Uterus (tissue), 4 donors: Measurements from ENCODE around the gene NLRX1. TPM values are rescaled to one million over a fixed set of nuclear protein-coding genes. Genes with fewer than 3 reads are reported as not detected.

ENCODE experiments used
- DNase-seq, 2 donors: peaks; one replicate each; pipeline ENCODE4 v3.0.0-alpha.2; 2019 to 2020
- H3K27ac ChIP-seq, 2 donors: fragments of 200-600 bp; sonication (generic); 1 replicate in 1 of 2; 2 replicates in 1 of 2; pipeline ENCODE4 v1.5.1; 2016 to 2018
- H3K27me3 ChIP-seq, 2 donors: fragments of 200-600 bp; sonication (generic); one replicate each; pipeline ENCODE4 v1.5.1; 2018 to 2019; ENCODE audit warnings: control low read depth in 1 of 2
- H3K36me3 ChIP-seq, 2 donors: fragments of 200-600 bp; sonication (generic); one replicate each; pipeline ENCODE4 v1.5.1; 2019; ENCODE audit warnings: control low read depth in 1 of 2
- H3K4me1 ChIP-seq, 2 donors: fragments of 200-600 bp; sonication (generic); one replicate each; pipeline ENCODE4 v1.5.1; 2018 to 2019; ENCODE audit warnings: control low read depth in 1 of 2
- H3K4me3 ChIP-seq, 2 donors: fragments of 200-600 bp; sonication (generic); 1 replicate in 1 of 2; 2 replicates in 1 of 2; pipeline ENCODE4 v1.5.1; 2018 to 2019; ENCODE audit warnings: mild to moderate bottlenecking in 1 of 2
- H3K9me3 ChIP-seq, 2 donors: fragments of 200-600 bp; sonication (generic); one replicate each; pipeline ENCODE4 v1.5.1; 2019; ENCODE audit warnings: control low read depth in 1 of 2
- POLR2A ChIP-seq, 2 donors: fragments of 450-650 bp; IDR thresholded peaks; one replicate each; pipeline ENCODE4 v1.6.1; 2016; ENCODE audit warnings: antibody characterized with exemption in 2 of 2, mild to moderate bottlenecking in 1 of 2, moderate library complexity in 1 of 2
- intact Hi-C: fragments of 100-400 bp; cut with DNase I; formaldehyde crosslinking; loops from one replicate; pipeline ENCODE4 v1.15.1; 2023; ENCODE audit warnings: low total_unique reads
- total RNA-seq, 4 donors: library from RNA; depleted of rRNA in 3 of 4; stranded (reverse); fragments of >200 nt in 3 of 4; gene quantifications; one replicate each; pipeline versions ENCODE4 v1.1.0 to v1.2.4, GENCODE V29; 2014 to 2023
- TF ChIP-seq, protein P1 (sequence below), 4 experiments: fragments of 200-600 bp in 2 of 4; fragments of 450-650 bp in 2 of 4; sonication (generic) in 2 of 4; IDR thresholded peaks; one replicate each; pipeline ENCODE4 v1.5.1; 2016 to 2019; ENCODE audit warnings: antibody characterized with exemption in 4 of 4, mild to moderate bottlenecking in 2 of 4, moderate library complexity in 1 of 4
- donor health status: DM: yes; HTN: yes; CAD: no.

NLRX1 gene
- total RNA-seq, 4 donors from 2014 or later: 5.1 to 23.5 (median 16.8) TPM

DNA sequence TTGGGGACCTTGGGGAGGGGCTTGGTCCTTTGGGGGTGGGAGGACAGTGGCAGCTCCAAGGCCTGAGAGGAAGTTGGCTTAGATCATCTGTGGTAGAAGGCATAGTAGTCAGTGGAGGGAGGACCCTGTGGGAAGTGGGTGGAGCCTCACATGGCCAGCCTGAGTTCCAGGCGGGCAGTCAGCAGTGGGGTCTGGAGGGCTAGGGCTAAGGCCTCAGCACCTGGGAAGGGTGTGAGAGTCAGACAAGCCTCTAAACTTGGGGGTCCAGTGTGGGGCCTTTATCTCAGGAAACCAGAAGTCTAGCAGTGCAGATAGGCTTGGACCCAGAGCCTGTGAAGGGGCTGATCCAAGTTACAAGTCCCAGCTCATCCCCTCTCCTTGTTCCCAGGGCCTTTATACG is 4.0 kb downstream of the NLRX1 start:
- no peaks in the 10 kb centered on the region for H3K36me3 ChIP-seq
- no peak for DNase-seq
- H3K27me3 ChIP-seq: no peaks in the 10 kb centered on the region
- no peaks in the 10 kb centered on the region for H3K4me1 ChIP-seq
- TF ChIP-seq, protein P1, sequence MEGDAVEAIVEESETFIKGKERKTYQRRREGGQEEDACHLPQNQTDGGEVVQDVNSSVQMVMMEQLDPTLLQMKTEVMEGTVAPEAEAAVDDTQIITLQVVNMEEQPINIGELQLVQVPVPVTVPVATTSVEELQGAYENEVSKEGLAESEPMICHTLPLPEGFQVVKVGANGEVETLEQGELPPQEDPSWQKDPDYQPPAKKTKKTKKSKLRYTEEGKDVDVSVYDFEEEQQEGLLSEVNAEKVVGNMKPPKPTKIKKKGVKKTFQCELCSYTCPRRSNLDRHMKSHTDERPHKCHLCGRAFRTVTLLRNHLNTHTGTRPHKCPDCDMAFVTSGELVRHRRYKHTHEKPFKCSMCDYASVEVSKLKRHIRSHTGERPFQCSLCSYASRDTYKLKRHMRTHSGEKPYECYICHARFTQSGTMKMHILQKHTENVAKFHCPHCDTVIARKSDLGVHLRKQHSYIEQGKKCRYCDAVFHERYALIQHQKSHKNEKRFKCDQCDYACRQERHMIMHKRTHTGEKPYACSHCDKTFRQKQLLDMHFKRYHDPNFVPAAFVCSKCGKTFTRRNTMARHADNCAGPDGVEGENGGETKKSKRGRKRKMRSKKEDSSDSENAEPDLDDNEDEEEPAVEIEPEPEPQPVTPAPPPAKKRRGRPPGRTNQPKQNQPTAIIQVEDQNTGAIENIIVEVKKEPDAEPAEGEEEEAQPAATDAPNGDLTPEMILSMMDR (IDR thresholded peaks at IDR 0.05): no peak
- TF ChIP-seq POLR2A (IDR thresholded peaks at IDR 0.05): no peak
- no peak overlapping the region for H3K27ac ChIP-seq
- H3K4me3 ChIP-seq: no peak overlapping the region
- intact Hi-C loops: no loop called here
- H3K9me3 ChIP-seq: no peaks in the 10 kb centered on the region

DNA sequence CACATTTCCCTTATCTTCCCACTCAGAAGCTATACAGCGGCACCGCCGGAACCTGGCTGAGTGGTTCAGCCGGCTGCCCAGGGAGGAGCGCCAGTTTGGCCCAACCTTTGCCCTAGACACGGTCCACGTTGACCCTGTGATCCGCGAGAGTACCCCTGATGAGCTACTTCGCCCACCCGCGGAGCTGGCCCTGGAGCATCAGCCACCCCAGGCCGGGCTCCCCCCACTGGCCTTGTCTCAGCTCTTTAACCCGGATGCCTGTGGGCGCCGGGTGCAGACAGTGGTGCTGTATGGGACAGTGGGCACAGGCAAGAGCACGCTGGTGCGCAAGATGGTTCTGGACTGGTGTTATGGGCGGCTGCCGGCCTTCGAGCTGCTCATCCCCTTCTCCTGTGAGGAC is 4.9 kb downstream of the NLRX1 start:
- H3K27me3 ChIP-seq: no peaks in the 10 kb centered on the region
- TF ChIP-seq, protein P1 (IDR thresholded peaks at IDR 0.05): no peak
- TF ChIP-seq POLR2A (IDR thresholded peaks at IDR 0.05): no peak
- H3K27ac ChIP-seq: no peak overlapping the region
- H3K9me3 ChIP-seq: no peaks in the 10 kb centered on the region
- intact Hi-C loops: no loop called here
- no peak overlapping the region for H3K4me3 ChIP-seq
- DNase-seq: no peak
- H3K4me1 ChIP-seq: no peaks in the 10 kb centered on the region
- no peaks in the 10 kb centered on the region for H3K36me3 ChIP-seq

DNA sequence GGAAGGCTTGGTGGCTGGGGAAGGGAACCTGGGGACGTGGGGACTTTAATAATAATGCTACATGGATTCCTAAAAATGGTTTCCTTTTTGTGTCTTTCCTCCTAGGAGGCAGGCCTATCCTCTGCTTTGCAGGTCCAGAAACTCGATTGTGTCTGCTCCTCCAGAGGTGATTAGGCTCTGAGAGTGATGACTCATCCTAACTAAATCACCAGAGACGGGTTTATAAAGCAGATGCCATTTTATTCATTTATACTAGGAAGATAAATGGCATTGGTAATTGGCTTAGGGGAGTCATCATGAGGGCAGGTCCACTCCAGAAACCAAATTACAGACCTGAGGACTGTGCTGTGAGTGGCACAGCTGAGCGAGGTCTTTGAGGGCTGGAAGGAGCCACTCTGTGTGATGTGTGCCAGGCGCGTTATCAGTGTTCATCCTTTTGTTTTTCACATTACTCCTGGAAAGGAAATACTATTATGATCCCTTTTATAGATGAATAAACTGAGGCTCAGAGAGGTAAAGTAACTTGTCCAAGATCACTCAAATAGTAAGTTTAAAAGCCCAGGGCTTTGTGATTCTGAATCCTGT is 7.1 kb downstream of the NLRX1 start:
- intact Hi-C loops: no loop called here
- TF ChIP-seq, protein P1 (IDR thresholded peaks at IDR 0.05): no peak
- no peak for TF ChIP-seq POLR2A (IDR thresholded peaks at IDR 0.05)
- no peak for DNase-seq
- Histone ChIP-seq H3K9me3 (no peaks in the 10 kb centered on the region), H3K36me3 (no peaks in the 10 kb centered on the region), H3K27ac (no peak overlapping the region), H3K4me3 (no peak overlapping the region), H3K27me3 (no peaks in the 10 kb centered on the region), H3K4me1 (no peaks in the 10 kb centered on the region)

DNA sequence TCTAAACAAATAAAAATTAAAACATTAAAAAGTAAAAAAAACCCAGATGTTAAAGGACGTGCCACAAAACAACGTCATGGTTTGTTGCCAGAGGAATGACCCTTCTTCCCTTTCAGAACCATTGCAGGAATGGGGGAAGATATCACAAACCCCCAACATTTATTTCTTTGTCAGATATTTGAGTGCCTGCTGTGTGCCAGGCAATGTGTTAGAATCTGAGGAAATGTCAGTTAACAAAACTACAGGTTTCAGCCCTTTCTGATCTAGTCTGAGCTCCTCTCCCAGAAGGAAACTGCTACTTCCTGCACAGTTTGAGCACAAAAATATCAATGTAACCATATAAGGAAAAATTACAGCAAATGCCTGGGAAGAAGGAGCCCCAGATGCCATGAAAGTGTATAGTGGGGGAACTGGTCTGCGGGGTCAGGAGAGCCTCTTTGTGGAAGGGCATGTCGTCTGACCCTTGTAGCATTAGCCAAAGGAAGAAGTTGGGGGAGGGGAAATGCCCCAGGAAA is 9.7 kb downstream of the NLRX1 start:
- Histone ChIP-seq H3K4me1 (no peaks in the 10 kb centered on the region), H3K27me3 (no peaks in the 10 kb centered on the region), H3K36me3 (no peaks in the 10 kb centered on the region), H3K27ac (no peak overlapping the region), H3K4me3 (no peak overlapping the region), H3K9me3 (no peaks in the 10 kb centered on the region)
- intact Hi-C loops: no loop called here
- TF ChIP-seq POLR2A (IDR thresholded peaks at IDR 0.05): no peak
- DNase-seq: no peak

DNA sequence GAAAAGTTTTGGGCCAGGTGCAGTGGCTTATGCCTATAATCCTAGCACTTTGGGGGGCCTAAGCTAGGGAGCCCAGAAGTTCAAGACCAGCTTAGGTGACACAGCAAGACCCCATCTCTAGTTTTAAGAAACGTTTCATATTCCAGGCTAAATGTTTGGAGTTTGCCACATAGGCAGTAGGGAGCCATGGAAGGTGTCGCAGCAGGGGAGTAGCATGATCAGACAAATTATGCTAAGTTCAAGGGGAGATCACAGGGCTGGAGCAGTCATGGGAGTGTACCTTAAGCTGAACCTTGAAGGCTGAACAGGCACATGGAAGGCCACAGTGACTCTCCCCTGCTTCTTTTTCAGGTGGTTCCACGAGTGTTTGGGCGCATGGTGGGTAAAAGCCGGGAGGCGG is 10.8 kb downstream of the NLRX1 start:
- no peaks in the 10 kb centered on the region for H3K4me1 ChIP-seq
- H3K27ac ChIP-seq: no peak overlapping the region
- no peak for TF ChIP-seq POLR2A (IDR thresholded peaks at IDR 0.05)
- TF ChIP-seq, protein P1 (IDR thresholded peaks at IDR 0.05): no peak
- H3K36me3 ChIP-seq: no peaks in the 10 kb centered on the region
- no peaks in the 10 kb centered on the region for H3K9me3 ChIP-seq
- no peaks in the 10 kb centered on the region for H3K27me3 ChIP-seq
- H3K4me3 ChIP-seq: no peak overlapping the region
- intact Hi-C loops: no loop called here
- DNase-seq: no peak

DNA sequence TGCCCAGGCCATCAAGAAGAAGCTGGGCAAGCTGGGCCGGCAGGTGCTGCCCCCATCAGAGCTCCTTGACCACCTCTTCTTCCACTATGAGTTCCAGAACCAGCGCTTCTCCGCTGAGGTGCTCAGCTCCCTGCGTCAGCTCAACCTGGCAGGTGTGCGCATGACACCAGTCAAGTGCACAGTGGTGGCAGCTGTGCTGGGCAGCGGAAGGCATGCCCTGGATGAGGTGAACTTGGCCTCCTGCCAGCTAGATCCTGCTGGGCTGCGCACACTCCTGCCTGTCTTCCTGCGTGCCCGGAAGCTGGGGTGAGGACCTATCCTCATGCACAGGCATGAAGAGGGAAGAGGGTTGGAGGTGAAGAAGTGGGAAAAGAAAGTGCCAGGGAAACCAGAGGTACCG is 11.5 kb downstream of the NLRX1 start:
- Histone ChIP-seq H3K9me3 (no peaks in the 10 kb centered on the region), H3K27me3 (no peaks in the 10 kb centered on the region), H3K27ac (no peak overlapping the region), H3K4me1 (no peaks in the 10 kb centered on the region), H3K4me3 (no peak overlapping the region), H3K36me3 (no peaks in the 10 kb centered on the region)
- no peak for DNase-seq
- TF ChIP-seq, protein P1 (IDR thresholded peaks at IDR 0.05): no peak
- no peak for TF ChIP-seq POLR2A (IDR thresholded peaks at IDR 0.05)
- intact Hi-C loops: no loop called here
